HG03095 (cell line): ENCODE data around the gene CALHM3.

Experiments
- ATAC-seq: cut with Tn5 transposase; IDR thresholded peaks from one replicate; pipeline ENCODE4 v1.9.1; 2021; ENCODE audit warnings: moderate library complexity; ENCODE audit not compliant: unreplicated experiment

The CALHM3 gene

DNA sequence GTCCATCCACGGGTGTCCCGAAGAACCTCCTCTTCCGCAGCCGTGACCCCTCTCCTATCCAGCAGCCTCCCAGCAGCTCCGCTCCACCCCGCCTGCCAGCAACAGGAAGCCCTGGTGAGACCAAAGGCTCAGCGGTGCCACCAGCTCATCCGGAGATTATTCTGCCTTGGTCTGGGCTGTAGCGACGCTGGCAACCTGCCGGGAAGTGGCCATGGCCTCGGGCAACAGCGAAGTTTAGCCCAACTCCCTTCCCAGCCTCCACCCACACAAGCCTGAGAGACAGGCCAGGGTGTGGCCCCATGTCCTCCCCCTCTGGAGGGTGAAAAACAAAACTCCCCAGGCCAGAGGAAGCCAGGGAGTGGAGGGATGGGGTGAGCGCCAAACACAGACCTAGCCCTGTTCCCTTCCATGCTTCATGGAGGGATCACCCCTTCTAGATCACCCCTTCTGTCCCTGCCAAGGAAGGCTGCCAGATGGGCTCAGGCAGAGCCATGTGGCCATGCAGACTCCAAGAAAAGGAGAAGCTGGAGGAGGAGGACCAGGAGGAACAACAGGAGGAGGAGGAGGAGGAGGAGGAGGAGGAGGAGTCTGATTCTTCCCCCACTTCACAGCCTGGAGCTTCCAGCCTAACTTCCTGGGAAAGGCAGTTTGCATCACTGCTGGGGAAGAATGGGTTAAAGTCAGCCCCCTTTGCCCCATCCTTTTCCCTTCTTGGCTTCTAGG lies 27.8 kb downstream of the CALHM3 start:
- ATAC-seq = no peak

DNA sequence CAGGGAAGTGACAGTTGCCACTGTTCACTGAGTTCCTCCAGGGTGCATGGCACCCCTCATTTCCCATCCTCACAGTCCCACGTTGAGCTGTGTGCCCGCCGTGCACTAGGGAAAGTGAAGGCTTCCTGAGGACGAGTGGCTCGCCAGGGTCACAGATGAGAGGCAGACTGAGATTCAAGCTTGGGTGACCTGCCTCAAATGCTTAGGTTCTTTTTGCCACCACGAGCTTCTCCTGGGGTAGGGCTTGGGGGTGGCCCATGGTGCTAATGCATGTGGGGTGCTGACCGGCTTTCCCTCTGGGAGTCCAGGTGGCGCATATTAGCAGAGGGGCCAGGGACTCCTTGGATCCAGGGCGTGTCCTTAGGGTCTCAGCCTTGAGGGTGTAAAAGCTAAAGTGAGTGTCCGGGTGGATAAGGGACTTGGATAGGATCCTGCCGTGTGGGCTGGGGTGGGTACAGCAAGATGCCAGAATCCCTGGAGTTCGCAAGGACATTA lies 28.8 kb downstream of the CALHM3 start:
- ATAC-seq = no peak

DNA sequence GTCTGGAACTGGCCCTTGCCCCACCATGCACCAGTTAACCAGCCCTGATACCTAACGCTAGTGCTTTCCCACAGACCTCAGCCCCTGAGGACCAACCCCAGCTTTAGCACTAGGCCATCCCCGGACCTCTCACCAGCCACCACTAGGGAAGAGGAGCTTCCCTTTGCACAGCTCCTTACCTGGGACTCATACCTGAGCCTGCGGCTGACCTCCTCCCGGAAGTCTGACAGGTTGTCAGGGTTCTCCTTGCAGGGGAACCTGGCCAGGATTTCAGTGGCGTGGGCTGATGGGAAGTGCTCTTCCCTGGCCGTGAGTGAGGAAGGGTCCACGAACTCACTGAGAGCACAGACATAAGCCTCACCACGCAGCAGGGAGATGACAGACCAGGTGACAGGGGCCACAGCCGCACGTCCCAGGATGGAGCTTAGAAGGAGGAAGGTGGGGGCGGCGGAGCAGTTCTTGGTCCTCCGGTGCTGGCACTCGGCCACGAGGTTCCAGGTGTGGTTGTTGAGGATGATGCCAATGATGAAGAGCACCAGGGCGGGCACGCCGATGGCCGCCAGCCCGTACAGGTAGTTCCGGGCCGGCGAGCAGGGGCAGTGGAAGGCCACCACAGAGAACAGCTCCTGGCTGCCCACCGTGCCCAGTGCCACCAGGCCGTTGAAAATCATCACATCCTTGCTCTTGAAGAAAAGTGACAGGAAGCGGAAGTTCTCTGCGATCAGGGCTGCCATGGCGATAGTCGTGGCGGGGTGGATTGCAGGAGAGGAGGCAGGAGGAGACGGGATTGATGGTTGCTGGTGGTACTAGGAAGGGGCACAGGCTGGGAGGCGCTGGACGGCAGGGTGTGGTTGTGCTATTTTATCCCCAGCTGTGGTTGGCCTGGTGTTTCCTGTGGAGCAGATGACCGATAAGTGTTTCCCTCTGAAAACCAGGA lies 29.6 kb downstream of the CALHM3 start:
- ATAC-seq = no peak

DNA sequence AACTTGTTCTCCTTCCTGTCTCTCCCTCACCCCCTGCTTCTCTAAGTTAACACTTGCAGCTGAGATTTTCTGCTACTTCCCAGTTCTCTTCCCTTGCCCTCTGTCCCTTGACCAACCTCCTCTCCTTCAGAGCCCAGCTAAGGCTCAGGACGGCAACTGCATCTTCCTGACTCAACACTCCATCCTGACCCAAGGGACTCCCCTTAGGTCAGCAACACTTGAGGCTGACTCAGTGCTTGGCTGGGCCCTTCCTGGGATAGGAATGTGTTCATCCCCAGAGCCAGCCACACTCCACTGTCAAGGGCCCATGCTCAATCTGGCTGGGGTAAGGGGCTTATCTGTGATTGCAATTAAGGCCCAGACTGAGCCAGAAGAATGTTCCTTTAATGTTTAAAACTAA lies 30.3 kb downstream of the CALHM3 start:
- no peak for ATAC-seq

DNA sequence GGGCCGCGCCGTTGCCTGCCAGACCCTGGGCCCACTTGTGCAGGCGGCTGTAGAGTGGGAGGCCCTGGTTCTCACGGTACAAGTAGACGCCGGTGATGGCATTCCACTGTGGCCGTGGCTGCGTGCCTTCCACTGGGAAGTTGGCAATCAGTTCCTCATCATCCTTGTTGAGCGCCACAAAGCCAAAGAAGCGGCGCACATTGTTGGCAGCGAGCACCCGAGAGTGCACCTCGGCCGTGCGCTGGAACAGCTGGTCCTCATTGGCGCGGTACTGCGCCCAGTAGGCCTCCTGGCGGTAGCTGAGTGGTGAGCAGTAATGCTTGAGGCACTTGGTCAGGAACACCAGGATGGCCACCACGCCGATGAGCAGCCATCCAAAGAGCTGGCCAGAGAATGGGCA lies 31.9 kb downstream of the CALHM3 start:
- ATAC-seq = no peak

DNA sequence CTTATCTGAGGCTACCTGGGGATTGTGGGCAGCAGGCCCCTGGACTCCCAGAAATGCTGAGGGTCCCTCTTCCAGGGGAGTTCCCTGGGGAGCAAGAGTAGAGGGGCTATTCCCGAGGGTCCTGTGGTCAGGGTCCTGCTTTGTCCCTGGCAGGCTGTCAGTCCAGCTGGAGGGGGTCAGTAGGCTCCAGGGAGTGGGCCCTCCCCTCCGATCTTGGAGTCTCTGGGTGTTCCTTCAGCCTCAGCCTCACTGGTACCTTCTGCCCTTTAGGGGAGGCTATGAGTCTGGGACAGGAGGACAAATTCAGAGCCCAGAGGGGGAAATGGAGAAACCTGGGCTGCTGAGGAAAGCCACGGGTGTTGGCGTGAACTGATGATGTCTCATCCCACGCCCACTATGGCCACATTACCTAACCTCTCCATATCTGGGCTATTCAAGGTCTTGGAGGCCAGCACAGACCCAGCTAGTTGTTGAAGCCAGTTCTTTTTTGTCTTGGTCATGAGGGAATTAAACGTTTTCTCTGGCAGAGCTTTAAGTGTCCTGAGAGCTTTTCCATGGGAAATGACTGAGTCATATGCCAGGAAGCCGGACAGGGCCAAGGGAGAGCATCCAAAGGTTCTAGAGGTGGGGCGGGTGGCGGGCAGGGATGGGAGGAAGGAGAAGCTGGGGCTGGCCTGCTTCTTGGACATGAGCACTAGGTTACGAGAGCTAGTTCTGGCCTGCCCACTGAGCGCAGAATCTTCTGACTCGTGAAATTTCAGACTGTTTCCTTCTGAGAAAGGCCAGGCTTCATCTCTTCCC lies 33.1 kb downstream of the CALHM3 start:
- no peak for ATAC-seq

DNA sequence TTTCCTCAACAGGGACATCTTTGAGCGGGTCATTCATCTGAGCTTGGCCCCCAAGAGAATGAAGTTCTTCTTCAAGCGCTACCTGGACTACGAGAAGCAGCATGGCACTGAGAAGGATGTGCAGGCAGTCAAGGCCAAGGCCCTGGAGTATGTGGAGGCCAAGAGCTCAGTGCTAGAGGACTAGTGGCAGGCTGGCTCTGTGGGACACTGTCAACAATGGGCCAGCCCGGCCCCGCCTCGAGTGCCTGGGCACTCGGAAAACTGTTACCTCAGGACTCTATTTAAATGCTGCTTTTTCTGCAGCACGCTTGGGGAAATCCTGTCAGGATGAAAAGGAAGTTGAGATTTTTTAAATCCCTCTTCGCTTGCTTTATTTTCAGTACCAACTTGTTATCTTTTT lies 33.7 kb downstream of the CALHM3 start:
- no peak for ATAC-seq

DNA sequence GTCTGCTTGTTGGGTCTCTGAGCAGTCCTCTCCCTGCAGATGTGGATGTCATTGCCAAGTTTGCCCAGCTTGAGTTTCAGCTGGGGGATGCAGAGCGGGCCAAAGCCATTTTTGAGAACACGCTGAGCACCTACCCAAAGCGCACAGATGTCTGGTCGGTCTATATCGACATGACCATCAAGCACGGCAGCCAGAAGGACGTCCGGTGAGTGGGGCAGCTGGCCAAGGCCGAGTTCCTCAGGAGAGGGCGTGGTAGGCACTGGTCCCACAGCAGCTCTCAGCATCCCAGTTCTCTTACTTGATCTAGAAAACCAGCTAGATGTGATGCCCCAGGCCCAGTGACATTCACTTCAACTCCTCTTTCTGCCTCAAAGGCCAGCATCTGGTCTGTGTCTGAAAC lies 34.6 kb downstream of the CALHM3 start:
- ATAC-seq = no peak

DNA sequence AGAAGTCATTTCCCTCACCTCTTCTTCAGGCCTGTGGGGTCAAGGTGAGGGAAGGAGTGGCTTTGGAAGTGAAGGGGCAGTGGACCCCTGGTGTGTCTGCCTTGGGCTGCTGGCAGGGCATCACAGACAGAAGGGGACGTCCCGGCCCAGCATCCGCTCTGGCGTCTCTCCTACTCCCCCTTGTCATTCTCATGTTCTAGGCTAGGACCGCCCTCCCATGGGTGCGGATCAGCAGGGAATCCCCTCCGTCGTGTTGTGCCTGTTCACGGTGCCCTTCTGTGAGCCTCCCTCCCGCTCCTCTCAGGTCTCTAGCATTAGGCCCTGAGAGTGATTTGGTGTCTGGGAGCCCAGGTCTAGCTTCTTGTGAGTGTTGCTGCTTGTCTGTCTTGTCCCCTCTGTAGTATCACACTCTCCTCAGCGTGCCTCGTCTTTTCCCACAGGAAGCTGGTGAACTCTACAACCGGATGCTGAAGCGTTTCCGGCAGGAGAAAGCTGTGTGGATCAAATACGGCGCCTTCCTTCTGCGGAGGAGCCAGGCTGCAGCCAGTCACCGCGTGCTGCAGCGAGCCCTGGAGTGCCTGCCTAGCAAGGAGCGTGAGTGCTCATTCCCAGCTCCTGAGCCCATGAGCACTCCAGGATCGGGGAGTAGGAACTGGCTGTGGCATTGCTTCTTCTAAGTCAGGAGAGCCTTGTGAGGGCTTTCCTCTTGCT lies 35.4 kb downstream of the CALHM3 start:
- no peak for ATAC-seq

DNA sequence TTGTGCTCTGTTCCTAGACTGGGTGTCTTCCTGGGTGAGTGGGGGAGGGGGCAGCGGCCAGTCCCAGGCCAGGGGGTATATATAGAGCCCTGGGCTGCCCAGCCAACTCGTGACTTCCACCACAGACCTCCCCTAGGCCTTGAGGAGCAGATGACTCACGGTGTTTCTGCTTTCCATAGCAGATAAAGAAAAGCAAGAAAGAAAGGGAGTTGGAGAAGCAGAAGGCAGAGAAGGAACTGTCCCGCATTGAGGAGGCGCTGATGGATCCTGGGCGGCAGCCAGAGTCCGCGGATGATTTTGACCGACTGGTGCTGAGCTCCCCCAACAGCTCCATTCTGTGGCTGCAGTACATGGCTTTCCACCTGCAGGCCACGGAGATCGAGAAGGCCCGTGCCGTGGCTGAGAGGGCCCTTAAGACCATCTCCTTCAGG lies 37.0 kb downstream of the CALHM3 start:
- no peak for ATAC-seq

DNA sequence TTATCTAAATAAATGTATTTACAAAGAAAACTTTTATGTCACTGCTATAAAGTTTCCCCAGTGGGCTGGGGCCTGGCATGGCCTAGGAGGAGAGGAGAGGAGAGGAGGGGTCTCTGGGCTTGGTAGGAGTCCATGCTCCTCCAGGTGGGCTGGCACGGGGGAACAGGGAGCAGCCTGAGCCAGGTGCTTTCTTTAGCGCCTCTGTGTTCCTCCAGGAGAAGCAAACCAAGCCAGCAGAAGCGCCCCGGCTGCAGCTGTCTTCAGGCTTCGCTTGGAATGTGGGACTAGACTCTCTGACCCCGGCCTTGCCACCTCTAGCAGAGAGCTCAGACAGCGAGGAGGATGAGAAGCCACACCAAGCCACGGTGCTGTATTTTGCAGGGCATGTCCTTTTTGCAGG lies 37.4 kb downstream of the CALHM3 start:
- ATAC-seq = no peak

DNA sequence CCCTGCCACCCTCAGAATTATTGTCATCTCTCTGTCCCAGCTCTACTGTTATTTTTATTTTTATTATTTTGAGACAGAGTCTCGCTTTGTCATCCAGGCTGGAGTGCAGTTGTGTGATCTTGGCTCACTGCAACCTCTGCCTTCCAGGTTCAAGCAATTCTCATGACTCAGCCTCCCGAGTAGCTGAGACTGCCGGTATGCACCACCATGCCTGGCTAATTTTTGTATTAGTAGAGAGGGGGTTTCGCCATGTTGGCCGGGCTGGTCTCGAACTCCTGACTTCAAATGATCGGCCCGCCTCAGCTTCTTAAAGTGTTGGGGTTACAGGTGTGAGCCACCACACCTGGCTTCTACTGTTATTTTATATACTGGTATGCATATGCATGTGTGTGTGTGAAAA lies 37.8 kb downstream of the CALHM3 start:
- no peak for ATAC-seq

DNA sequence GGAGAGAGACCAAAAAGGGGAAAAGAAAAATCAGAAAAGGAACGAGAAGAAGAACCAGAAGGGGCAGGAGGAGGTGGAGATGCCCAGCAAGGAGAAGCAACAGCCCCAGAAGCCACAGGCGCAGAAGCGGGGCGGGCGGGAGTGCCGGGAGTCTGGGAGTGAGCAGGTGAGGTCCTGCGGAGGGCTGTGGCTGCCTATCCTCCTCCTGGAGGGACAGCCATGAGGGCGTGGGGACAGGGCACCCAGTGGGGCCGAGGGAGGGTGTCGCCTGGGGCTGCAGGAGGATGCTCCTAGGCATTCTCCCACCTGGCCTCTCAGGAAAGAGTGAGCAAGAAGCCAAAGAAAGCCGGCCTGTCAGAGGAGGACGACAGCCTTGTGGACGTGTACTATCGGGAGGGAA lies 38.6 kb downstream of the CALHM3 start:
- no peak for ATAC-seq

DNA sequence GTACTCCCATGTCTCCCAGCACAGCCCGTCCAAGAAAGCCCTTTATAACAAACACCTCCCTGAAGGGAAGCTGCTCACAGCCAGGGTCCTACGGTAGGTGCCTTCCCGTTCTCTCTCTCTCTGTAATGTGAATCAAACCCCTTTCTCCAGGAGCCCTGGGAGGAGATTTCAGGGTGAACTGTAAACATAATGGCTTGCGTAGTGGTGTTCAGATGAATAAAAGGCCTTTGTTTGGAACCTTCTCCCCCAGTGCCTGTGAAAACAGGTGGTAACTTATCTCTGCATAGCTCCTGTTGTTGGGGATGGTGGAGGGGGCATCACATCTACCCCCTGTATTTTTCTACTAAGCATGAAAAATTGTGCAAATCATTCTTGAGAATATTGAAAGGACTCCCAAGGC lies 39.3 kb downstream of the CALHM3 start:
- no peak for ATAC-seq

DNA sequence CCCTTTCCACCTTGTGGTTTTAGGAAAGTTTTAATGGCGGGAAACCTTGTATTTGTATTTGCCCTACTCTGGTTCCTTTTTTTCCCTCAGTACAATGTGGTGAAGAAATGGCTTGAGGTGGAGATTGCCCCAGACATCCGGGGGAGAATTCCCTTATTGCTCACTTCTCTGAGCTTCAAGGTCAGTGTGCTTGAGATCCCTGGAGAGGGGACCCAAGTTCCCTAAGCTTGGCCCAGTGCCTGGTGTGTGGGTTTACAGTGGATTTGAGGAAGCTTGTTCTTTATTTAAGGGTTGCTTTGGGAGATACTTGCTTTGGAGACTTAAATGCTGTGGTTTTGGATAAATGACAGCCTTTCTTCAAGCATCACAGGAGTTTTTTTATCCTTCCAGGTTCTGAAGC lies 45.2 kb downstream of the CALHM3 start:
- ATAC-seq = no peak

DNA sequence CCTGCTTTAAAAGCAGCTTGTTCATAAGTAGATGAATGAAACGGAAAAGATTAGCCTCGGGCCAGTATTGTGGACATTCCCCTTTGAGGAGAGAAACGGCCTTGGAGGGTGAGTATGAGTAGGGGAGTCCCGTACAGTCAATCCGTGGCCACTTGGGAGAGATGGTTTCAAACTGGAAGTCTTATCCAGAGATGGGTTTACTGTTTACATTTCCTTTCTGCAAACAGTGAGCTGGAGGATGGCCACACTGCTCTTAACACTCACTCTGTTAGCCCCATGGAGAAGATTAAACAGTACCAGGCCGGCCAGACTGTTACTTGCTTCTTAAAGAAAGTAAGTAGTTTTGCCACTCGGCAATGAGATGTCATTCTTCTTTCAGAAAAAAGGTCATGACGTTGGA lies 47.1 kb downstream of the CALHM3 start:
- ATAC-seq = no peak

DNA sequence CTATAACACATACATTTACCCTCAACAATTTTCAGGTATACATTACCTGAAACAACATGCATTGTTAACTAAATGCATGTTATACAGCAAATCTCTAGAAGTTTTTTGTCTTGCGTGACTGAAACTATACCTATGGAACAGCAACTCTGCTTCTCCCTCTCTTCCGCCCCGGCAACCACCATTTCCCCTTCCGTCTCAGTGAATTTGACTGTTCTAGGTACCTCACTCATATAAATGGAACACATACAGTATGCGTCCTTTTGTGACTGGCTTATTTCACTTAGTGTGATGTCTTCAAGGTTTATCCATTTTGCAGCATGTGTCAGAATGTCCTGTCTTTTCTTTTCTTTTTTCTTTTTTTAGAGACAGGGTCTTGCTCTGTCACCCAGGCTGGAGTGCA lies 49.4 kb downstream of the CALHM3 start:
- no peak for ATAC-seq

DNA sequence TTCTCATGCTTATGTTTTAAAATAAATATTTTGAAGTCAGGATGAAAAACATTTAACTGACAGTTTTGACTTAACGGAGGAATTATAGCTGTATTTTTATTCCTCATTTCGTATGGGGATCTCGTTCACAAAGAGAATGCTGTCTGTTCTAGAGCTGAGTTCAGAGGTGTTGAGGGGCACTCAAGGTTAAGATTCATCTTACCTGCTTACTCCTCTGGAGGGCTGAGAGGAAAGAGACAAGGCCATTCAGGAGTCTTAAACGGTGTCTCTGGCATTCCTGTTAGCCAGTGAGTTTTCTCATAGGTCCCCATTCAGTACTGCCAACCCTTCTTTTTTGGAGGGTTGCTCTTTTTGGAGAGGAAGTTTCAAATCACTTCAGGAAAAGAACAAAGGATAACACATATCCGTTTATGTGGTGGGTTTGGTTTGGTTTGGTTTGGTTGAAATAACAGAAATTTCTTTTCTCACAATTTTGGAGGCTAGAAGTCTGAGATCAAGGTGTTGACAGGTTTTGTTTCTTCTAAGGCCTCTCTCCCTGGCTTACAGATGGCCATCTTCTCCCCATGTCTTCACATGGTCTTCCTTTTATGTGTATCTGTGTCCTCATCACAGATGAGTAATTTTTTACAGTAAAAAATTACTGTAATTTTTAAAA lies 49.9 kb downstream of the CALHM3 start:
- no peak for ATAC-seq

DNA sequence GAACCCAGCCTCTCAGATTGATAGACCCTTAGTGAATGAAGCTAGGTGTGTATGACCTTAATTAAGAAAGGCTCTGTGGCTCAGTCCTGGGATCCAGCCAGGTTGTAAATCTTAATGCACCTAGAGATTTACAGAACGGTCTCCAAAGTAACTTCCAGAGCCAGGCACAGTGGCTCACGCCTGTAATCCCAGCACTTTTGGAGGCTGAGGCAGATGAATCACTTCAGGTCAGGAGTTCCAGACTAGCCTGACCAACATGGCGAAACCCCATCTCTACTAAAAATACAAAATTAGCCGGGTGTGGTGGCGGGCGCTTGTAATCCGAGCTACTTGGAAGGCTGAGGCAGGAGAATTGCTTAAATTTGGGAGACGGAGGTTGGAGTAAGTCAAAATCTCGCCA lies 51.2 kb downstream of the CALHM3 start:
- ATAC-seq = no peak

DNA sequence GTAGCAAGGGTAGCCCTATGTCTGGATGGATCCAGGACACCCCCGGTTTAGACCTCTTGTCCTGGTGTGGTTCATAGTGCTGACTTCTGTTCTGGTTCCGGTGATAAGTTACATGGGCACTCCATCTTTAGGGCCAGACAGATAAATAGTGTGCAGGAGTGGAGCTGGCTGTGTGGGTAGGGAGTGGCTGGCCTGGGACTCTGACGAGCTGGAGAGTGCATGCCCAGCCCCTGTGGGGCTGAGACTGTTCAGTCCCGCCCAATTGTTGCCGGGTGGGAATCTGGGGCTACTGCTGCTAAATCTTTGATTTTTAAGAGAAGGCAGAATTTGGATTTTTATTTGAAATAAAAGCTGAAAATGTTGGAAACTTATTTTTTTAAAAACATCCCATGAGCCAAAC lies 55.3 kb downstream of the CALHM3 start:
- no peak for ATAC-seq
